Inflammatory macrophage treated with lipopolysaccharide for 1 hour (primary cell): ENCODE measurements around the gene CAMK1D.
"Not testable (repeated sequence)": the region's sequence is repeated elsewhere in the genome, so short reads cannot be mapped to it uniquely, and the experiment has no call there.

Experiments used
- DNase-seq, 2 donors: peaks; one replicate each; pipeline ENCODE4 v3.0.0-alpha.2; 2020 to 2022

Gene CAMK1D

DNA sequence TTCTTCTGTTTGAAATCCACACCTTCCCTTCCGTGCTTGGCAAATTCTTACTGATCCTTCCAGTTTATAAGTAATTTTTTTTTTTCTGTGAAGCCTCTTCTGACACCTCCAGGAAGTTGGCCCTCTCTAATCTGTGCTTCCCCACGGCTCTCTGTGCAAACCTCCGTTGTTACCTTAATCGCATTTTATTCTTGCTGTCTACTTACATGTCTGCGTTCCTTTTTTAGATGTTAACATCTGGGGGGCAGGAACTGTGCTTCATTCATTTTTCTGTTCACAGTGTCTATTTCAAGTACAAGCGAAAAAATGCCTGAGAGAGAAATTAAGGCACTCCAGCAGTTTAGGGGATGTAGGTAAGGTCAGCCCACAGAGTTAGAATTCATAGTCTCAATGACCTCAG lies 8.4 kb upstream of the CAMK1D start:
- no peak for DNase-seq

DNA sequence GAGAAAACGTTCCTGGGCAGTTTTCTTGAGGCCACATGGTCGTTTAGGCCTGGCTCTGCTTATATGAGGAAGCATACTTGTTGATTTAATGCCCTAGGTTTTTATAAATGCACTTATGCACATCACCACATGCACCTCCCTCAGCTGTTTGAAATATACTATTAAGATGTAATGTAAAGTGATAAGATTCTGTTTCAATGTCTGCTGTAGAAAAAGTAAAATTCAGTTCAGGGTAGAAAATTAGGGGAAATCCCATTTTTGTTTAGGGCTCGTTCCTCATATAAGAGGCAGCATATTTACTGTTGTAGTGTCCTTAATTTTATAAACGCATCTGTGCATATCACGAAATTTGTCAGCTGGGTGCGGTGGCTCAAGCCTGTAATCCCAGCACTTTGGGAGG lies 7.8 kb upstream of the CAMK1D start:
- DNase-seq = no peak

DNA sequence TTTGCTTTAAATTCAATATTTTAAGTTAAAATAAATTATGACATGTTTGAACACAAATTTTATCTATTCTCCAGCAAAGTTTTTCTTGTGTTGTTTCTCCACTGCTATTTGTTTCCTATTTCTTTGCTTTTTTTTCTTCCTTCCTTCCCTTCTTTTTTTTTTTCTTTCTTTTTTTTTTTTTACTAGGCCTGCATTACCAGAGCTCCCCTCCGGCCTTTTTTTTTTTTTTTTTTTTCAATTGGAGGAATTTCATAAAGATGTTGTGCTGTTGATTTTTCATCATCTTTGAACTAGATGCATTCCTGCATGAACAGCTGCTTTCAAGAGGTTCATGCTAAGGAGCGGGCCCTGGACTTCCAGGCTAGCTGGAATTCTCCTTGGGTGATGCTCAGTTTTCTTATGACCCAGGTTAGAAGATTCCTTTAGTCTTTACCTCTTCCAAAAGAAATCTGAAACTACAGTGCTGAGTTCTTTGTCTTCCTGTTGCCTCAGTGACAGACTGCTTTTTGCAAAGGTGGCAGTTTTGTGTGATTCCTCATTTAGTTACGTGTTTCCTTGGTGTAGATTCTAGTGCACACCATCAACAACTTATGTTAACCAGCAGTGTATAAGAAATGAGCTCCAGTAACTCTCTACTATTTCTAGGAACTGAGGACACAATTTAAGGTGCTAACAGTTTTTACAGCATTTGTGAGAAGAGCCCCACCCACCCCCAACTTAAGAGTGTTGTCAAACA lies 4.8 kb upstream of the CAMK1D start:
- DNase-seq = no peak

DNA sequence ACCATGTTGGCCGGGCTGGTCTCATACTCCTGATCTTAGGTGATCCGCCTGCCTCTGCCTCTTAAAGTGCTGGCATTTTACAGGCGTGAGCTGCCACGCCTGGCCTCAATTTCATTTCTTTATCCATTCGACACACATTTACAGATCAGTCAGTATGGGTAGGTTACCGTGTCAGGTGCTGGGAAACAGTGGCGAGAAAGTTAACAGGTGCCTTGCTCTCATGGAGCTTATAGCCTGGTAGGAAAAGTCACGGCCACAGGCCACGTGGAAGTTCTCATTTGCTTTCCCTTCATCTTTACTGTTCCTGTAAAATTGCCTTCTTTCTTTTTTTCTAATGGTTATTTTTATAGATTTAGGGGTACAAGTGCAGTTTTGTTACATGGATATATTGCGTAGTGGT lies 2.6 kb upstream of the CAMK1D start:
- no peak for DNase-seq

GRCh38 chr10:12348294-12348869 lies 965 bp upstream of the CAMK1D start:
- no peak for DNase-seq

- peak; percentile 73 to 75 for DNase-seq
Observed at GRCh38 chr10:12349629-12350166, 351 bp downstream of the CAMK1D start.

GRCh38 chr10:12350167-12350872 lies 973 bp downstream of the CAMK1D start:
- DNase-seq = peak; percentile 57 to 71

DNA sequence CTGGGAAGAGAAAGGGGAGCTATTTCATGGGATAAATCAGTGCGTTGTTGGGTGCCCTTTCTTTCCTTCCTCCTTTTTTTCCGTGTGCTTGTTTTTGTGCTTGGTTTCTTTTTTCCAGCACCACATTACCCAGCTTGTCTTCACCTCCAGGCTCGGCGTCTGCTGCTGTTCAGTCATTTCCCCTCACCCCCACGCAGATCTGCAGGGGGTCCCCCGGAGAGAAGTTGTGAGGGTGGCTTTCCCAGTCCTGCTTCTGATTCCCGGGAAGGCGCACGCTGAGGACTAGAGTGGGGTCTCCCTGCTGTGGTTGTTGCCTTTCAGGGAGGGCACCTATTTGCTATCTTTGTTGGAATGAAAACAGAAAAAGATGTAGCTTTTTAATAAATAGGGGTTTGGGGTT lies 1.6 kb downstream of the CAMK1D start:
- DNase-seq = no peak

- DNase-seq = no peak
Observed at GRCh38 chr10:12351447-12351846, 2.1 kb downstream of the CAMK1D start.

DNA sequence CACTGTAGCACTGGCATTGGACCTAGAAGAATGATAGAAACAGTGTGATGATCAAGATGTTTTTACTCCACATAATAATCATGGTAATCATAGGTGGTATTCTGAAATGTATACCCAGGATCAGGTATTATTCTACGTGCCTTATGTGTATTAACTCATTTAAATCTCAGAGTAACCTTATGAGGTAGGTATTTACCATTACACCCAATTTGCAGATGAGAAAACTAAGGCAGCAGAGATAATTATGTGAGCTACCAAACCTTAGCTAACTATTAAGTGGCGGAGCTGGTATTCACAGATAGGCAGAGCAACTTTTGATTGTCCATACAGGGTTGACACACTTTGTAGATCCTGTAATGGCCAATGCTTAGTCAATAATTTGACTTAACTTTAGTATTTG lies 2.5 kb downstream of the CAMK1D start:
- DNase-seq = no peak

GRCh38 chr10:12353399-12354242 lies 4.3 kb downstream of the CAMK1D start:
- no peak for DNase-seq

DNA sequence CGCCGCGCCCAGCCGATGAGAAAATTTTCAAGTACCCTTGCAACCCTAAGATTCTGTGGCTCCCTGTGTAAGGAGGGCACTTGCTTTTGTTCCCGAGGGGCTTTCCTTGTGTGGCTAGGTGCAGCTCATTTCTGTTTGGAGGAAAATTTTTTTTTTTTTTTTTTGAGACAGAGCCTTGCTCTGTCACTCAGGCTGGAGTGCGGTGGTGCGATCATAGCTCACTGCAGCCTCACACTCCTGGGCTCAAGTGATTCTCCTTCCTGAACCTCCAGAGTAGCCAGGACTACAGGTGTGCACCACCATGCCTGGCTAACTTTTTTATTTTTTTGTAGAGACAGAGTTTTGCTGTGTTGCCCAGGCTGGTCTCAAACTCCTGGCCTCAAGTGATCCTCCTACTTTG lies 5.3 kb downstream of the CAMK1D start:
- DNase-seq = not testable (repeated sequence)

DNA sequence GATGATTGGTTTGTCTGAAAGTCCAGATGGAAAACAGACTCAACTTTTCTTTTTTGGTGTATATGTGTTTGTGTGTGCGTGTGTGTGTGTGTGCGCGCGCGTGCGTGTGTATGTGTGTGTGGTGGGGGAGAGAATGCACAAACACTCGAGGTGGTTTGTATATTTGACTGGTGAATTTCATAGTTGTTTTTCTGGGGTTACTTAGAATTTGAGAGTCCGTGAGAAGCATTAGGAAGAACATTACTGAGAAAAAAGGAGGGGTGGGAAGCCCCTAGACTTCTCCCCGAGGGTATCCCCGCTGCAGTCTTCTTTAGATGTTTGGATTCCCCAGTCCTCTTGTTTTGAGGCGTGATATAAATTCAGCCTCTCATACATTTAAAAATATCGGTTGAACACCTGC lies 6.0 kb downstream of the CAMK1D start:
- DNase-seq = no peak

- DNase-seq = no peak
Observed at GRCh38 chr10:12357525-12358151, 8.3 kb downstream of the CAMK1D start.

DNA sequence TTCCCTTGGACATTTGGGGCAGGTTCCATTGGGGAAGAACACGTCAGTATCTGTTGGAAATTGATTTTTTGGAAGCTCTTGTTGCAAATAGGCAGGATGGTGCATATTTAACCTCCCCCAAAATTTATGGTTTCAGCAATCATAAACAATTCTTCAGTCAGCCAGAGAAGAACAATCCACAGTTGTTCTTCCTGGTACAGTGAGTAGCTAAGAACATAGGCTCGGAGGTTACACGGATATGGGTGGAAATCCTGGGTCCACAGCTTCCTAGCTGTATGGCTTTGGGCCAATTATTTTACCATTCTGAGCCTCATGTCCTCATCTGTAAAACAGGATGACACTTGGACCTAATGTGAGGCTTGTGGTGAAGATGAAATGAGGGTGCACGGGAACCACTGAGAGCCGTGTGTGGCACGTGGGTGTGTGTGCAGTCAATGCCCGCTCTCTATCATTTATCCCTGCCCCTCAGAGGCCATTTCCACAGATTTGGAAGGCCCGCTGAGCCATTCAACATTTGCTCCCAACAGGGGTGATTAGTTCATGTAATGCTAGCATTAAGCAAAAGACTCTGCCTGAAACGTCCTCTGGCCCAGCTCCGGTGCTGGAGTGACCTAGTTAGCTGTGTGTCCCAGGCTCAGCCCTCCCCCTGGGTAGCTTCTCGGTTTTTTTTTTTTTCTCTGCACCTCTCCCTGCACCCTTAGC lies 9.7 kb downstream of the CAMK1D start:
- no peak for DNase-seq

DNA sequence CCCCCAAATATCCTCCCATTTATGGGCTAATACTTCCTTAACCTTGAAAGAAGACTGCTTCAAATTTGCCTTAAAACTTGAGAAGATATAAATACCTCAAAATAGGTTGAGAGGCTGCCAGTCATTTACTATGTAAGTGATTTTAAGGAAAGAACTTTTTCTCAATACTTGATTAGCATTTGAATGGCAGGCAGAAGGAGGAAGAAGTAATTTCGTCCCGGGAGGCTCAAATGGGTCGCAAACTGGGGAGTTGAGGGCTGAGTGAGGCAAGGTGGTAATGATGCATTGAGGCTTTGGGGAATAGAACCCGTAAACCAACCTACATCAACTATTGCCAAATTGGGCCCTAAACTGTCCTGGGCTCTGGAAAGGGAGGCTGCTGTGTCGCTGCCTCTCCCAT lies 11.1 kb downstream of the CAMK1D start:
- DNase-seq = no peak

GRCh38 chr10:12361115-12361514 lies 11.8 kb downstream of the CAMK1D start:
- DNase-seq = peak in 1 of 2 donors; percentile 36

- DNase-seq = no peak
Observed at GRCh38 chr10:12364559-12364958, 15.2 kb downstream of the CAMK1D start.

- DNase-seq = no peak
Observed at GRCh38 chr10:12367272-12367671, 17.9 kb downstream of the CAMK1D start.

DNA sequence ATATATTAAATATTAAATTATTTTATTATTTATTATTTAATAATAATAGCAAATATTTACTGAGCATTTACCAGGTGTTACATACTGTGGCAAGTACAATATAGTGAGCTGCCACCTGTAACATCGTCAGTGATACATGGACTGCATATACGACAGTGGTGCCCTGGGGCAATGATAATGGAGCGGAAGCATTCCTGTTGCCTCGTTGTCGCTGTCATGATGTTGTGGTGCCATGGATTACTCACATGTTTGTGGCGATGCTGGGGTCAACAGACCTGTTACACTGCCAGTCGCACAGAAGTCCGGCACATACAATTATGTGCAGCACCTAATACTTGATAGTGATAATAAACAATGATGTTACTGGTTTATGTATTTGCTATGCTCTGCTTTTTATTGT lies 20.6 kb downstream of the CAMK1D start:
- no peak for DNase-seq

GRCh38 chr10:12372846-12373245 lies 23.5 kb downstream of the CAMK1D start:
- DNase-seq = no peak

DNA sequence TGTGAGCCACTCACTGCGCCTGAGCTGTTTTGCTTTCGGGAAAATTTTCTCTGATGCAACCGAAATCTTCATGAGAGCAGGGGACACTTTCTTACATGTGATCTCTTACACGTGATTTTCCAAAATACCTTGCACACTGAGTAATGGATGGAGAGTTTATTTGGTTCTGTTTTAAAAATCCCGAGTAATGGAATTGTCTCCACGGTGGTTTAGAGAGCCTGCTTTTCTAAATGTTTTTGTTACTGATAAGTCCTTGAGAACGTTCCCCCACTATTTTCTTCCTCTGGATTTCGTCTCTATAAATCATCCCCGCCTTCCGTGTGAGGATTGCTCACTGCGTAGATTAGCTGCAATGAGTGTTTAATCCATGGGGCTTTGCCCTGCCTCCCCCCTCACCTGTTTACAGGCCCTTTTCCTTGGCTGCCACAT lies 25.7 kb downstream of the CAMK1D start:
- no peak for DNase-seq
